Liver (tissue), 3 donors: Measurements from ENCODE around the gene INPP4A.

Experiments used
- FOXA1 ChIP-seq: IDR thresholded peaks from 2 replicates; pipeline ENCODE4 v1.6.1; 2016; ENCODE audit warnings: antibody characterized with exemption
- GABPA ChIP-seq, 2 donors: IDR thresholded peaks in 1 of 2; conservative IDR thresholded peaks in 1 of 2; 2 replicates each; pipeline ENCODE4 v1.6.1; 2016; ENCODE audit warnings: antibody characterized with exemption in 2 of 2, mild to moderate bottlenecking in 1 of 2, moderate library complexity in 1 of 2
- HNF4A ChIP-seq, 2 donors: conservative IDR thresholded peaks; 2 replicates each; pipeline ENCODE4 v1.6.1; 2016; ENCODE audit warnings: antibody characterized with exemption in 2 of 2, mild to moderate bottlenecking in 2 of 2
- JUND ChIP-seq, 2 donors: IDR thresholded peaks; 2 replicates each; pipeline ENCODE4 v1.6.1; 2016; ENCODE audit warnings: antibody characterized with exemption in 2 of 2
- MAX ChIP-seq: IDR thresholded peaks from 2 replicates; pipeline ENCODE4 v1.6.1; 2016; ENCODE audit warnings: antibody characterized with exemption
- NR2F2 ChIP-seq: IDR thresholded peaks from 2 replicates; pipeline ENCODE4 v1.6.1; 2016; ENCODE audit warnings: antibody characterized with exemption
- RAD21 ChIP-seq, 2 donors: IDR thresholded peaks; 2 replicates each; pipeline ENCODE4 v1.6.1; 2016; ENCODE audit warnings: antibody characterized with exemption in 2 of 2, mild to moderate bottlenecking in 2 of 2
- REST ChIP-seq: IDR thresholded peaks from 2 replicates; pipeline ENCODE4 v1.6.1; 2016; ENCODE audit warnings: antibody characterized with exemption, mild to moderate bottlenecking
- SP1 ChIP-seq: IDR thresholded peaks from 2 replicates; pipeline ENCODE4 v1.6.1; 2018; ENCODE audit warnings: antibody characterized with exemption, mild to moderate bottlenecking
- TAF1 ChIP-seq: conservative IDR thresholded peaks from 2 replicates; pipeline ENCODE4 v1.6.1; 2016; ENCODE audit warnings: antibody characterized with exemption, mild to moderate bottlenecking
- YY1 ChIP-seq: IDR thresholded peaks from 2 replicates; pipeline ENCODE4 v1.6.1; 2016; ENCODE audit warnings: antibody characterized with exemption, mild to moderate bottlenecking
- TF ChIP-seq, protein P1 (sequence below): fragments of 150-350 bp; IDR thresholded peaks from 2 replicates; pipeline ENCODE4 v1.5.1; 2017; ENCODE audit warnings: improper control_type of control experiment, low read depth, low read length; ENCODE audit not compliant: missing input control
- TF ChIP-seq, protein P2 (sequence below): IDR thresholded peaks from 2 replicates; pipeline ENCODE4 v1.6.1; 2016; ENCODE audit warnings: antibody characterized with exemption
- donor health status: healthy.
- donor health status: healthy.

DNA sequence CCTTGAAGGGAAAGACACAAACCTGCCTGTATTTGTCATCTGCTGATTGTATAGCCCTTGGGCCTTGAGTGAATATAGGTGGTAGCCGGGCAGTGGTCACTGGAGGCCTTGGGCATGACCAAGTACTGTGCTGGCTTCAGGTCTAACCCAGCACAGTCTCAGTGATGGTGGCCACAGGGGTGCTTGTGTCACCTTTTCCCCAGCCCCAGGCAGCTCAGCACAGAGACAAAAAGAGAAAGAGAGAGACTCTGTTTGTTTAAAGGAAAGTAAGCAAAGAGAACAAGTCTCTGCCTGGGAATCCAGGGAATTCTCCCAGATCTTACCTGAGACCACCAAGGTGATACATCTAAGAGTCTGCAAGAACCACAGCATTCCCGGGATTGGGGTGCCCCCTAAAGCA is 39.4 kb upstream of the INPP4A start:
- TF ChIP-seq, protein P1, sequence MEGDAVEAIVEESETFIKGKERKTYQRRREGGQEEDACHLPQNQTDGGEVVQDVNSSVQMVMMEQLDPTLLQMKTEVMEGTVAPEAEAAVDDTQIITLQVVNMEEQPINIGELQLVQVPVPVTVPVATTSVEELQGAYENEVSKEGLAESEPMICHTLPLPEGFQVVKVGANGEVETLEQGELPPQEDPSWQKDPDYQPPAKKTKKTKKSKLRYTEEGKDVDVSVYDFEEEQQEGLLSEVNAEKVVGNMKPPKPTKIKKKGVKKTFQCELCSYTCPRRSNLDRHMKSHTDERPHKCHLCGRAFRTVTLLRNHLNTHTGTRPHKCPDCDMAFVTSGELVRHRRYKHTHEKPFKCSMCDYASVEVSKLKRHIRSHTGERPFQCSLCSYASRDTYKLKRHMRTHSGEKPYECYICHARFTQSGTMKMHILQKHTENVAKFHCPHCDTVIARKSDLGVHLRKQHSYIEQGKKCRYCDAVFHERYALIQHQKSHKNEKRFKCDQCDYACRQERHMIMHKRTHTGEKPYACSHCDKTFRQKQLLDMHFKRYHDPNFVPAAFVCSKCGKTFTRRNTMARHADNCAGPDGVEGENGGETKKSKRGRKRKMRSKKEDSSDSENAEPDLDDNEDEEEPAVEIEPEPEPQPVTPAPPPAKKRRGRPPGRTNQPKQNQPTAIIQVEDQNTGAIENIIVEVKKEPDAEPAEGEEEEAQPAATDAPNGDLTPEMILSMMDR, result no peak
- TF ChIP-seq SP1, result no peak
- TF ChIP-seq TAF1, result no peak
- TF ChIP-seq REST, result no peak
- no peak for TF ChIP-seq GABPA (IDR thresholded peaks at IDR 0.05 in 1 of 2, conservative IDR thresholded peaks at IDR 0.05 in 1 of 2)
- TF ChIP-seq, protein P2, sequence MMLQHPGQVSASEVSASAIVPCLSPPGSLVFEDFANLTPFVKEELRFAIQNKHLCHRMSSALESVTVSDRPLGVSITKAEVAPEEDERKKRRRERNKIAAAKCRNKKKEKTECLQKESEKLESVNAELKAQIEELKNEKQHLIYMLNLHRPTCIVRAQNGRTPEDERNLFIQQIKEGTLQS, result no peak
- TF ChIP-seq MAX, result no peak
- TF ChIP-seq RAD21 (IDR thresholded peaks at IDR 0.05), result no peak
- TF ChIP-seq YY1, result no peak
- no peak for TF ChIP-seq HNF4A (conservative IDR thresholded peaks at IDR 0.05)
- no peak for TF ChIP-seq NR2F2
- TF ChIP-seq FOXA1, result no peak
- TF ChIP-seq JUND (IDR thresholded peaks at IDR 0.05), result no peak
